ENCODE data around the gene PGPEP1.
A peak's percentile ranks its signal among the peaks of the same experiment; 100 is the strongest.

PGPEP1 gene

DNA sequence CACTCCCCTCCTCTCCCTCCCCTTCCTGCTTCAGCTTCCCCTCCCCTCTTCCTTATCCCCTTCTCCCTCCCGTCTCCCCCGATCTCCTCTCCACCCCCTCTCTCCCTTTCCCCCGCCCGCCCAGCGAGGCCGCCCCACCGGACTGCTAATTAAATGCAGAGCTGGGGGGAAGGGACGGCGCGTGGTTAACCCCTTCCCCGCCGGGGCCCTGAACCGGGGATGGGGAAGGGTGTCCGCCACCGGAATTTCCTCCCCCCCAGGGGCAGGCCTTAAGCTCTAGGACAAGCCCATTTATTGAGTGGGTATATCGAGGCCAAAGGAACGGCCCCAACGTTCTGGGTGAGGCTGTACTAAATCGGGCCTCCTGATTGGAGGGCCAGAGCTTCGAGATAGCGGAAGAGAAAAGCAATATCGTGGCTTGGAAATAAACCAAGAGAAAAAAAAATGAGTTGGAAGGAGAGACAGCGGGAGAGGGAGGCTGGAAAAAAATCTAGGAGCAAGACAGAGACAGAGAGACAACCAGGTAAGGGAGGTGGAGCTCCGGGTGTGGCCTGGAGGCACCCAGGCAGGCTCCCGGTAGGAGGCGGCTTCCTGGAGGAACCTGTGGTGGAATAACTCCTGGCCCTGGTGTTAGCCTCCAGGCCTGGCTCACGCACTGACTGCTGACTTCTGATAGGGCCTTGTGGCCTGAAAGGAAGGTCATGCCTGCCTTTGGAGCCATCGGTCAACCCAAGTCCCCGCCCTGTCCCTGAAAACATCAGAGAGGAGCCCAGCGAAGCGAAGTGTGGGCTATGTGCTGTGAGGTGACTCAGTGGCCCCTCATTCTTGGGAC, 47.4 kb upstream of the PGPEP1 start:
- Histone ChIP-seq H3K4me3 (ENCODE audit: low read depth, low read length) (peak overlapping the region; percentile 81), H3K27me3 (ENCODE audit: insufficient read depth, low read depth, severe bottlenecking) (no peaks in the 10 kb centered on the region), H3K27ac (peak overlapping the region; percentile 93), H3K36me3 (no peaks in the 10 kb centered on the region), H3K9me3 (ENCODE audit: severe bottlenecking) (no peaks in the 10 kb centered on the region)
- TF ChIP-seq, protein P1, sequence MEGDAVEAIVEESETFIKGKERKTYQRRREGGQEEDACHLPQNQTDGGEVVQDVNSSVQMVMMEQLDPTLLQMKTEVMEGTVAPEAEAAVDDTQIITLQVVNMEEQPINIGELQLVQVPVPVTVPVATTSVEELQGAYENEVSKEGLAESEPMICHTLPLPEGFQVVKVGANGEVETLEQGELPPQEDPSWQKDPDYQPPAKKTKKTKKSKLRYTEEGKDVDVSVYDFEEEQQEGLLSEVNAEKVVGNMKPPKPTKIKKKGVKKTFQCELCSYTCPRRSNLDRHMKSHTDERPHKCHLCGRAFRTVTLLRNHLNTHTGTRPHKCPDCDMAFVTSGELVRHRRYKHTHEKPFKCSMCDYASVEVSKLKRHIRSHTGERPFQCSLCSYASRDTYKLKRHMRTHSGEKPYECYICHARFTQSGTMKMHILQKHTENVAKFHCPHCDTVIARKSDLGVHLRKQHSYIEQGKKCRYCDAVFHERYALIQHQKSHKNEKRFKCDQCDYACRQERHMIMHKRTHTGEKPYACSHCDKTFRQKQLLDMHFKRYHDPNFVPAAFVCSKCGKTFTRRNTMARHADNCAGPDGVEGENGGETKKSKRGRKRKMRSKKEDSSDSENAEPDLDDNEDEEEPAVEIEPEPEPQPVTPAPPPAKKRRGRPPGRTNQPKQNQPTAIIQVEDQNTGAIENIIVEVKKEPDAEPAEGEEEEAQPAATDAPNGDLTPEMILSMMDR (IDR thresholded peaks at IDR 0.05; ENCODE audit: low read depth, low read length), result no peak
- peak; percentile 95 for DNase-seq

DNA sequence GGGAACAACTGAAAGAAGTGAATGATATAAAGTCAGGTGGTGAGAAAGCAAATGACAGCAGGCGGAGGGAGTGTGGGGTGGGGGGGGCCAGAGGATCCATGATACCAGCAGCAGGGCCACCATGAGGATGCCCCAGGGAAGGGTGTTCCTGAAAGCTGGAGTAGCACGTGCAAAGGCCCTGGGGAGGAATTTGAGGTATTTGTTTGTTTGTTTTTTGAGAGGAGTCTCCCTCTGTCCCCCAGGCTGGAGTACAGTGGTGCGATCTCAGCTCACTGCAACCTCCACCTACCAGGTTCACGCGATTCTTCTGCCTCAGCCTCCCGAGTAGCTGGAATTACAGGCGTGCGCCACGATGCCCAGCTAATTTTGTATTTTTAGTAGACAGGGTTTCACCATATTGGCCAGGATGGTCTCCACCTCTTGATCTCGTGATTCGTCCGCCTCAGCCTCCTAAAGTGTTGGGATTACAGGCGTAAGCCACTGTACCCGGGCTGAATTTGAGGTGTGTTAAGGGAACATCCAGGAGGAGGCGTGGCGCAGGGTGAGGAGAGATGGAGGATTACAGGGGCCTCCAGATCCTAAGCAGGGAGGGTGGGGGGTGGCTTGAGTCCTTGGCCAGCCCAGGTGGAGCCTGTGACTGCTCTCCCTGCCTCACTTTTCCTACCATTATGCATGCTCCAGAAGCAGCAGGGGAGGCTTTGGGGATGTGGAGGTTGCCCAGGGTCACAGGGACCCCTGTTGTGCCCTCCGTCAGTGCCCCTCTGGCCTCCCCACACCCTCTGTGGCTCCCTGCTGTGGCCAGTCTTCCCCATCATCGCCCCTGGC, 46.5 kb upstream of the PGPEP1 start:
- TF ChIP-seq, protein P1 (IDR thresholded peaks at IDR 0.05; ENCODE audit: low read depth, low read length), result peak; percentile 8; the same call in 1 of the 2 replicates
- Histone ChIP-seq H3K9me3 (ENCODE audit: severe bottlenecking) (no peaks in the 10 kb centered on the region), H3K27ac (peak overlapping the region; percentile 93), H3K4me3 (ENCODE audit: low read depth, low read length) (peak overlapping the region; percentile 81), H3K27me3 (ENCODE audit: insufficient read depth, low read depth, severe bottlenecking) (no peaks in the 10 kb centered on the region), H3K36me3 (no peaks in the 10 kb centered on the region)
- peak; percentile 93 for DNase-seq

DNA sequence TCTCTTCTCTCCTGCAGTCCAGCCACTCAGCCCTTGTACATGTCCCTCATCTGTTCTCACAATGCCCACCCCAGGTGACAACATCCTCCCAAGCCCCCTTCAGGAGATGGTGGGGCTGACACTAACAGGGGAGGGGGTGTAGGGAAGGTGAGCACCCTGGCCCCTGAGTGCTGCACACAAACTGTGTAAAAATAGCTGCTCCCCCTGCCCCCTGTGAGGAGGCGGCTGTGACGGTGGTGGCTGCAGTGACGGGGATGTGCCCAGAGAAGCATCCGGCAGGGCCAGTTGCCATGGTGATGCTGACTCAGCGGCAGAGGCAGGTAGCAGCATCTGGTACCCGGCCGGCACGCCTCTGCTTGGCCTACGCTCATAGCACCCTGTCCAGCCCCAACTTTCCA, 45.9 kb upstream of the PGPEP1 start:
- Histone ChIP-seq H3K27ac (peak overlapping the region; percentile 93), H3K9me3 (ENCODE audit: severe bottlenecking) (no peaks in the 10 kb centered on the region), H3K36me3 (no peaks in the 10 kb centered on the region), H3K27me3 (ENCODE audit: insufficient read depth, low read depth, severe bottlenecking) (no peaks in the 10 kb centered on the region), H3K4me3 (ENCODE audit: low read depth, low read length) (no peak overlapping the region)
- TF ChIP-seq, protein P1 (IDR thresholded peaks at IDR 0.05; ENCODE audit: low read depth, low read length), result no peak
- no peak for DNase-seq

DNA sequence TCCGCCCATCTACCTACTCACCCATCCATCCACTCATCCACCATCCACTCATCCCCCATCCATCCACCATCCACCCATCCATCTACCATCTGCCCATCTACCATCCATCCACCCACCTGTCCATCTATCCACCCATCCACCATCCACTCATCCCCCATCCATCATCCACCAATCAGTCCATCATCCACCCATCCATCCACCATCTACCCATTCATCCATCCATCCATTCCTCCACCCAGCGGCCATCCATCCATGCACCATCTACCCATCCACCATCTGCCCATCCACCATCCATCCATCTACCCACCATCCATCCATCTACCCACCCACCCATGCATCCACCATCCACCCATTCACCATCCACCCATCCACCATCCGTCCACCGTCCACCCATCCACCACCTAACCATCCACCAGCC, 45.4 kb upstream of the PGPEP1 start:
- Histone ChIP-seq H3K27me3 (ENCODE audit: insufficient read depth, low read depth, severe bottlenecking) (no peaks in the 10 kb centered on the region), H3K36me3 (no peaks in the 10 kb centered on the region), H3K27ac (no peak overlapping the region), H3K9me3 (ENCODE audit: severe bottlenecking) (no peaks in the 10 kb centered on the region), H3K4me3 (ENCODE audit: low read depth, low read length) (no peak overlapping the region)
- no peak for DNase-seq
- TF ChIP-seq, protein P1 (IDR thresholded peaks at IDR 0.05; ENCODE audit: low read depth, low read length), result no peak

DNA sequence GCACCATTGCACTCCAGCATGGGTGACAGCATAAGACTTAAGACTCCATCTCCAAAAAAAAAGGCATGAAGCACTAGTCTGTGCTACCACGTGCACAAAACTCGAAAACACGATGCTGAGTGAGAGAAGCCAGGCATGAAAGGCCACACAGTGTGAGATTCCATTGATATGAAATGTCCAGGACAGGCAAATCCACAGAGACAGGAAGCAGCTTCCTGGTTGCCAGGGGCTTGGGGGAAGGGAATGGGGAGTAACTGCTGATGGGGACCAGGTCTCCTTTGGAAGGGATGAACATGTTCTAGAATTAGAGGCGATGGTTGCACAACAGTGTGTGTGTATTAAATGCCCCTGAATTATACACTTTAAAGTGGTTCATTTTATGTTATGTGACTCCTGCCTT, 43.1 kb upstream of the PGPEP1 start:
- DNase-seq, result no peak
- Histone ChIP-seq H3K27ac (no peak overlapping the region), H3K36me3 (no peaks in the 10 kb centered on the region), H3K27me3 (ENCODE audit: insufficient read depth, low read depth, severe bottlenecking) (no peaks in the 10 kb centered on the region), H3K4me3 (ENCODE audit: low read depth, low read length) (no peak overlapping the region), H3K9me3 (ENCODE audit: severe bottlenecking) (no peaks in the 10 kb centered on the region)
- TF ChIP-seq, protein P1 (IDR thresholded peaks at IDR 0.05; ENCODE audit: low read depth, low read length), result no peak
